NCI-H526 treated with DMSO at 0.1 percent for 48 hours (cell line): Measurements from ENCODE around the gene RCAN1.
"Not testable (repeated sequence)": the region's sequence is repeated elsewhere in the genome, so short reads cannot be mapped to it uniquely, and the experiment has no call there.

Experiments
- DNase-seq: peaks from one replicate; lab custom pipeline; 2025; lab: John Stamatoyannopoulos, UW

Gene RCAN1

DNA sequence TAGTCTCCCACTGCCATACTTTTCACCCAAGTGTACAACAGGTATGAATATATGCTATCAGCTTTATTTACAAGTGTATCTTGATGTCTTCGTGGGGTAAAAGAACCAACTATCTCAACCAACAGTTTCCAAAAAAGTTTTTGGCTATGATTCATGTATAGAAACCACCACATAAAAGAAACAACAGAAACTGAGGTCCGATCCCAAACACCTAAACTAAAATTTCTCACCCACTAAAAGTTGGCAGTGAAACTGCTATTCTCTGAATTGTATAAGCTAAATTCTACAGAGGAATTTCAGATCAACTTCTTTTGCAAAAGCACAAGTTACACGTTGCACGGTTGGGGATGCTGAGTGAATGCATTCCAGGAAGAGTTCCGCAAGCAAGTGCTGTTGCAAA is 97.9 kb downstream of the RCAN1 start:
- DNase-seq = no peak

DNA sequence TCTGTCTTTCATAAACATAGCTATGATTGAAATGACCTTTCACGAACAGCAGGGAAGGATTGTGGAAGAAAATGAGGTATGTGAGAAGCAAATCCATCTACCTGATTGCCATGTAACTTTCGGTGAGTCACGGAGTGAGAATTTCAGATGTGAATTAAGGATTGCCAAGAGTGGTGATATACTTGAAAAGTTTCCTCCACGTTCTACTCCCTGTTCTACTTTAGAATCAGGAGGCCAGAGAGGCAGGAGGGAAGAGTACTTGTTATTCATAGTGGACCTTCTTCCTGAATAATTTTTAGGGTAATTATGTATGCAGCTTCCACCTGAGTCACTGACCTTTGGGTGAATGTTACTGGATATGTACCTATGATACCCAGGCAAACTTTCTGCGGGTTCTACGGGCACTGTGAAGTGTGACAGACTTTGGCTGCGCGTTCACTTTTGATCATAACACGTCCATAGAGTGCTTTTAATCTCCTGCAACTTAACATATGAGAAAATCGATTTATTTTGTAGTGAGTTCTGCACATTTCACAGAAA is 100.3 kb downstream of the RCAN1 start:
- no peak for DNase-seq

DNA sequence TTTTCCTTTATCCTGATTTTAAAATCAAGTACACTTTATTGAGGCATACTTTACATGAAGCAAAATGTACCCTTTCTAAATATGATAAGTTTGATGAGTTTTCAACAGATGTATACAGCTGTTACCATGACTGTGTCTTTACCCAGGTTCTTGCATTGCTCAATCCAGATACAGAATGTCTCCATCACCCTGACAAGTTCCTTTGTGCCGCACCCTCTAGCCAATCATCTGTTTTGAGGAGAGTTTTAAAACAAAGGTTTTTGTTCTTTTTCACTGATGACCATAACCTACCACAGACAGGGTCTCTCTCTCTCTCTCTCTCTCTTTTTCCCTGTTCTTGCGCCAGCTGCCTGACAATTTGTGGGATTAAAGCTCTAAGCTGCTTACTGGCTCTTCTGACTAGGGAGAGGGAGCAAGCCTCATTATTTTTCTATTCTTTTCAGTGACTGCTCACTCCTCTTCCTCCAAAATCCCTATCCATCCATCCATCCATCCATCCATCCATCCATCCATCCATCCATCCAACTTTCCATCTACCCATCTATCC is 101.7 kb downstream of the RCAN1 start:
- DNase-seq = no peak

DNA sequence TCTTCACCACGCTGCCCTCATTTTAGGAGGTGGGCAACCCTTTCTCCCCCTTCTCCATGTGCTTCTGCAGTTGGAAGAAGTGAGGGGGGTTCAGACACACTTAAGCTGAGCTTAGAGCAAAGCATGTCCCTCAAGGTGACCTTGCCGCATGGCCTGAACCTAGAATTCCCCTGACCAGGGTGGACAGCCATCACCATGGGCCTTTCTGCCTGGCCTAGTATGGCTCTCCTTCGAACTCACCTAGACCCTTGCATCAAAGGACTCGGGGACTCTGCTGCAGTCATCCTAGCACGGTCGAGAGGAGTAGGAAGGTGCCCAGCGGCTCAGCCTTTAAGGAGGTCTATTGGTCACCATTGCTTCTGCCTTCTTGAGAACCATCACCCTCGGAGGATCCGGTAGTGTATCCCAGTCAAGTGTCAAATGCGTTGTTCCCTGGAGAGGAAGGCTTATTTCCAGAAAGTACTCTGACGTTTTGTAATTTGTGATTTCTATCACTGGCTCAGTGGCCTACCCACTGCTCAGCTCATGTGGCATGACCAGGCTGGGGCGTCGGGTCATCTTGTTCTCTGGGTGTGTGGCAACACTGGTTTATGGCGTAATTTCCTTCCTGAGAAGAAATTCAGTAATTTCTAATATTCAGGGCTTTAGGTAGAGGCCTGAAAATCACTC is 103.0 kb downstream of the RCAN1 start, which contains the start of gene KCNE1:
Gene KCNE1, minus strand, starts transcription at position 424 of the 669 bp plus-strand sequence. CDS start 62,576 bp downstream, outside the sequence.
- no peak for DNase-seq

DNA sequence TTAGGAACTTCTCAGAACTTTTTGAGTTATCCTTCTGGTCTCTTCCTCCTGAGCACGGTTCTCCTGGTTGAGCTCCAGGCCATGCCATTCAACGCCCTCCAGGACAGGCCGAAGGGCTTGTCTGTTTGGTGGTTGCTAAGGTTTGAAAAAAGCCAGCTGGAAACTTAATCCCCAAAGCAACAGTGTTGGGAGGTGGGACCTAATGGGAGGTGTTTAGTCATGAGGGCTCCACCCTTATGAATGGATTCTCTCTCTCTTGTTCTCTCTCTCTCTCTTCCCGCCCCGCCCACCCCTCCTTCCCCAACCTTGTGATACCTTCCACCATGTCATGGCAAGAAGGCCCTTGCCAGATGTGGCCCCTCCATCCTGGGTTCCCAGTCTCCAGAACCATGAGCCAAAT is 103.7 kb downstream of the RCAN1 start:
- no peak for DNase-seq

DNA sequence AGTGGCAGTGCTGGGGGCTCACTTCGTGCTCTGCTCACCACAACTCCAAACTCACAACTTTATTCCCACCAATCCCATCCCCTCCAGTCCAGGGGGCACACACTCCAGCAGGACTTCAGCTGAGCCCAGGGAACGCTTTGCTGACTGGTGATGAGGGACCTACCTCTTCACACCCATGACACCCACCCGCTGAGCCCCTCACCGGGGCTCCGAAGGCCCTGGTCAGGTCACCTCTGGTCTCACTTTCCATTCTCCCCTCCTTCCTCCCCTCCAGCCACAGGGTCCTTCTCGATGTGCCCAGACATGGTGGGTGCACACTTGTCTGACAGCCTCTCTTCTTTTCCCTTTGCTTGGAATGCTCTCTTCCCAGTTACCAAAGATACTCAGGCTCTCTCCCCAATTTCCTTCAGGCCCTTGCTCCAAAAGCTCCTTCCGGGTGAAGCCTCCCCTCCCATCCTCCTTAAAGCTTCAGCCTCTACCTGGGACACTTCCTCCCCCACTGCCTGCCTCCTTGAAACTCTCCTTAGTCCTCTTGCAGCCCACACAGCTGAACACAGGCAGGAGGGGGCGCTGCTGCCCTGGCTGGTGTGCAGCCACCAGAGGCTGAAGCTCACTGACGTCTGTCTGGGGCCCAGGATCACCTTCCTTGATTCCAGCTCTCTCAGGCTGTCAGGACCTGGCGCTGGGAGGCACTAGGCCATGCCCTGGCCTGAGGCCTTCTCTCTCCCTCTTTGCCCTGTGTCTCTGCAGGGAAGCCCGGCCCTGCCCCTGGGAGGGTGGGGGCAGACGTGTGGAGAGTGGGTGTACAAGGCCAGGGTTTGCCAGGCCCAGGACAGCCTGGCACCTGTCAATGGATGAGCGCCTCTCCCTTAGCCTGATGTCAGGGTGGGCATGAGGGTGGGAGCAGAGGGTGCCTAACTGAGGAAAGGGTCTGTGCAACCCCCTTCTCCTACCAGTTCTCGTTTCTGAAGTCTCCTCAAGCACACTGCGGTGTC is 104.5 kb downstream of the RCAN1 start:
- peak; percentile 58 for DNase-seq

DNA sequence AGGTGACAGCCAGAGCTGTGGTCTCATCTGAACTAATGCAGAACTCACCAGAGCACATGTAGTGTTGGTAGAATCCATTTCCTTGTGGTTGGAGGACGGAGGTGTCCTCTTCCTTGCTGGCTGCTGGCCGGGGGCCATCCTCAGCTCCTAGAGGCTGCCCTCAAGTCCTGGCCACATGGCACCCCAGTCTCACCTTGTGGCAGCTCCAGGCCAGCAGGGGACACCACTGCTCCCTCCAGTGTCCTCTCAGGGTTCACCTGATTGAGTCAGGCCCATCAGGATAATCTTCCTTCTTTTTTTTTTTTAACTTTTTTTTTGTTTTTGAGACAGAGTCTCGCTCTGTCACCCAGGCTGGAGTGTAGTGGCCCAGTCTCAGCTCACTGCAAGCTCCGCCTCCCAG is 105.8 kb downstream of the RCAN1 start:
- DNase-seq = no peak

DNA sequence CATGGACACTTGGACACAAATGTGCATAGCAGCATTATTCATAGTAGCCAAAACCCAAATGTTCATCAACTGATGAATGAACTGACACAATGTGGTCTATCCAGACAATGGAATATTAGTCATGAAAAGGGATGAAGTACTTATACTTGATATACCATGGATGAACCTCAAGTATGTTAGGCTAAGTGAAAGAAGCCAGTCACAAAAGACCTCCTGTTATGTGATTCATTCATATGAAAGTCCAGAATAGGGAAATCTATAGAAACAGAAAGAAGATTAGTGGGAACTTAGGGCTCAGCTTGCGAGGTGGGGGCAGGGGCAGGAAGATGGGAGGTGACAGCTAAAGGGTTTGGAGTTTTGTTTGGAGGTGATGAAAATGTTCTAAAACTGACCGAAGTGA is 110.3 kb downstream of the RCAN1 start:
- DNase-seq = no peak

DNA sequence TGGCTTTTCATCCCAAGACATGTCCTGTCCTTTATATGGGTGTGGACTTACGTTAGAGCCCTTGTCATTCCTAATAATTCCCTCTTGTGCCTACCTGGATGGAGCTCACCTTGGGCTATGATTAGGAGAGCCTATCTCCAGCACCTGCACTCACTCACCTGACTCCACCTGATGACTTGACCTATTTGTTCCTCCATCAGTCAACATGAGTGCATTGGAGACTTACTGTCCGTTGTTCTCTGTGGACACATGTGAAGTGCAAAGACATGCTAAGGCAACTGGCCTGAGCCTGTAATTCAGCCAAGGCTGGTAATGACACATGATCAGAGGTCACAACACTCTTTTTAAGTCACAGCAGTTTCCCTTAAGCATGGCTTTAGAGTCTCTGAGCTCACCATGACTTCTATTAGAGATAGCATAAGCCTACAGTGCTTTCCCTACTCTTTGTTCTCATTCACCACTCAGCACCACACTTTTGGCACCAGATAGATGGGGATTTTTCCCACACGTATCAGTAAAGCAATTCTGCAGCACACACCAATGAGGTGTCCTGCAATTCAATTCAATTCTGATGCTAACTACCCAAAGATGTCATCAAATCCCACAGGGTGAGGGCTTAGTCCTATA is 112.3 kb downstream of the RCAN1 start:
- no peak for DNase-seq

DNA sequence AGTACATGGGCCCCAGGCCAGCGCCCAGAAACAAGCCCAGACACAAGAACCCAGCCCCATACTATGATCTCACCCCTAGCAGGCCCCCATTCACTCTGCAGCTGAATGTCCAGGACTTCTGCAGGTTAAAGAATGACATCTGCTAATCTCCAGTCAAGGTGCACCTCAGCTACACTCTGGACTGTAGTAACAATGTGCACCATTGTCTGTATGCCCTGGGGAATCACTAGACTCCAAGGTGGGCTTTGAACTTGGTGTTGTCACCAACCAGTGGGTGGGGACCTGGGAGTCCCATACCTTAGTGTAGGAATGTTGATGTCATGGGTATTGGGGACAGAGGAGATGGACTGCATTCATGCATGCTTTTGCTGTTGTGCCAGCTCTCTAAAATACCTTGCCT is 113.2 kb downstream of the RCAN1 start:
- DNase-seq = no peak

DNA sequence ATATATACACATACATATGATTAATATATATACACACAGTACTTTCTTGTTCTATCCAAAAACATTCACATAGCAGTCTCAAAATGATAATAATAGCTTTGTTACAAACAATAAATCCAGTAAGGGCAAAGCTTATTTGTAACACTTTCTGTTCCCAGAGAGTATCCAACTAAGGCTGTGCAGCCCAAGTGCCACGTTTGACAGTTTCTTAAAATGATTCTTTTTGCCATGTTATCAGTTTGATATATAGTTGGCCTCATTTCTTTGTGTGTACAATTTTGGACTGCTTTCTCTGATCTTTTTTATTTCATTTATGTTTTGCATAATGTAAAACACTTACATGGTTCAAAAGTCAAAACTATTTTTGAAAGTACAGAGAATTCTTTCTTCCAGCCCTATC is 114.7 kb downstream of the RCAN1 start:
- no peak for DNase-seq

DNA sequence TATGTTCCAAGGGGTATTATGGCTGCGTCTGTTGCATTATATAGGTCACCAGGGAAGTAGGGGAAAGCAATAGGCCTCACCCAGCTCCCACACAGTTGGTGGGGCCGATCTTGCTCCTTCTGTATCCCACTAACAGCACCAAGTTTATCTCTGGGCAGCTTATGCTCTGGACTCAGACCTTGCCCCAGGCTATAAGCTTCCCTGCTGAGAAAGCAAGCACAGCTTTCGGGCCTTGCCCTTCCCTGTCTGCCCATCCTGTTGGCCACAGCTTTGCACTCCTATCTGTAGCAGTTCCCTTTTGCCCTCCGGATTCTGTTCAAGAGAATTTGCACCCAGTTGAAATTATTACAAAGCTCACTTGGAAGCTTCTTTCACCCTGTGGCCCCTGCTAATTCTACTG is 115.8 kb downstream of the RCAN1 start:
- no peak for DNase-seq

DNA sequence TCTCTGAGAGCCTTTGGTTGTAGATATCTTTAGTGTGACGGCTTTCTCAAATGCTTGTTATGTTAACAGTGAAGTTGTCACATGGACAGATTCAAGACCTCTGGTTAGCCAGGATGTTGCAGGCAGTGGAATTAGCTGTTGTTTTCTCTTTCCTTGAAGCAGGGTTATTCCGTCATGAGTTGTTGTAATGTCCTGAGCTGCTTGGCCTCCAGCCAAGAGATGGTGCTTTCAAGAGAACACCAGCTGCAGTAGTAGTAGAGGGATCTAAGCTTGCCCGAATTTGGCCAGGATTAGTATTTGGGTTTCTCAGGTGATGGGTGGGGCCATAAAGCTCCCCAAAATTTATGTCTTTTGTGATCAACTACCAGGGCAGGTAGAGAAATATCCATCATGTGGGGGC is 116.3 kb downstream of the RCAN1 start:
- DNase-seq = no peak

DNA sequence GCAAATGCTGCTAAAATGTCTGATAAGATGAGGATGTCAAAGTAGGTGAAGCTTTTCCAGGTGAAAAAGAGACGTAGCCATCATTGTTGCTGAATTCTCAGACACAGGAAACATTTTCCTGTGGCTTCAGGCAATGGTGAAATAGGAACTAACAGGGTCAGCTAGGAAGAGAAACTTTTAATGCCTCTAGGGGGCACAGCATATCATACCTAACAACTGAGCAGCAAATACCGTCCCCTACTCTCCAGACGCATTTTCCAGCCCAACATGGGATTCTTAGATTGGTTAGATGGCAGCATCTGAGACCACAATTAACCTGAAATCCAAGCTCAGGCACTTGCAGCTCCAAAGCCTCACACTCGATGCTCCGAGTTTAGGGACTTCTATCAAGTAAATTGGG is 131.1 kb downstream of the RCAN1 start:
- DNase-seq = not testable (repeated sequence)

DNA sequence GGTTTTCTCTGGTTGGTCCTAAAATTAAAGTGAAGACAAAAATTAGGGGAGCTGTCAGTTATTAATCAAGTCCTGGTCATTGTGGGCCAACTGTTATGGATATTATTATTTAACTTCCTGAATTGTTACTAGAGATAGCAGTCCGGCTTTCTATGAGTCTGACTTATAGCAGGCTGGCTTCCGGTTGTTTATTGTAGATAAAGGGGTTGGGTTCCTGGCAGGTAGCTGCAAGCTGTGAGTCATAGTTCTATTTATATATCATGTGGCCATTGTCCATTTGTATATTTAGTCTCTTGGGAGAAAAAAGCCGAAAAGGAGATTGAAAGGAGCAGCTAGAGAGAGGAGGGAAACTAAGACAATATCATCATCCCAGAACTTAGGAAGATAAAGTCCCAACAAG is 131.5 kb downstream of the RCAN1 start:
- DNase-seq = not testable (repeated sequence)

DNA sequence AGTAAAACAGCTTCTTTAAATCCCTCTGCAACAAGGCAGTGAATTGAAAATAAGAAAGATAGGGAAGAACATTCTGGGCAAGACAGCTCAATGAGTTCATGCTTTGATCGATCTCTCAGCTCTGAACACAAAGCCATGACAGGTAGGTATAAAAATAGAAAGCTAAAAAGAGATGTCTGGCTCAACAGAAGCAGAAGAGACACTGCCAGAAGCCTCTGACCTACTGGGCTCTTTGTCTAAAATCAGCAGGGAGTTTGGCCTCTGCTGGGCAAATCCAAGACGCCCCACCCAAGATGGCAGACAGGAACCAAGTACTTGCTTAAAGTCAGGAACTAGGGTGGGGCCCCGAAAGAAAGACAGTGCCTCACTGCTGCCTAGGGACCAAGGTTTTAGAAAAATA is 147.6 kb downstream of the RCAN1 start:
- not testable (repeated sequence) for DNase-seq
